DMS79 treated with DMSO at 0.1 percent for 48 hours (cell line): Measurements from ENCODE around the gene NFX1.
"Not testable (repeated sequence)": the region's sequence is repeated elsewhere in the genome, so short reads cannot be mapped to it uniquely, and the experiment has no call there.

Experiments
- DNase-seq: peaks from one replicate; lab custom pipeline; 2025; lab: John Stamatoyannopoulos, UW

Gene NFX1

DNA sequence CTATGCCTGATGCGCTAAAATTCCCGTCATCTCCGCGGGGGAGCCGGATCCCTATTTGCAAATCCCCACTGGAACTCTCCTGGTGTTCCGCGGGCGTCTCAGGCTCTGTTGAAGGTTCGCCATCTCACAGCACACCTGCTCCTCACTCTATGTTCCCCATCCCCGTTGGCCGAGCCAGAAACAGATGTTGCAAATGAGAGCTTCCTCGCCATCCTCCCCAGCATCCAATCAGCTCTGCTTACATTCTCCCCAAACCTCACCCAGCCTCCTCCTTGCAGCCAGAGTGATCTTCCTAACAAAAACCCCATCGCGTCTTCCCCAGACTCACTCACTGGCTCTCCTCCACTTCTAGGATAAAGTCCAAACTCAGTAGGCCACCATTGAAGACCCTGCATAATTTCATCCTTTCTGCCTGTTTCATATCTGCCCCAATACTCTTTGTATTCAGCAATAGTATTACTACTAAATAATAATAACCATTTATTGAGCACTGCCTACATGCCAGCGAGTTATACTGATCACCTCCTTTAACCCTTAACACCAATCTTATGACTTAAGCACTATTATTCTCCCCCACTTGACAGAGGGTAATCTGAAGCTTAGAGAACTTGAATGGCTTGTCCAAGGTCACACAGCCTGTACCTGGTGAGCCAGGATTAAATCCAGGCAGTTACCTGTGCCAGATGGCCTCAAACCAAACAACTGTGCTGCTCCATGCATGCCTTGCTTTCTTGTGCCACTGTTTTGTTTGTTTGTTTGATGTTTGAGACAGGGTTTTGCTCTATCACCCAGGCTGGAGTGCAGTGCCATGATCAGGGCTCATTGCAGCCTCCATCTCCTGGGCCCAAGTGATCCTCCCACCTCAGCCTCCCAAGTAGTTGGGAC is 98.0 kb downstream of the NFX1 start:
- DNase-seq: no peak

DNA sequence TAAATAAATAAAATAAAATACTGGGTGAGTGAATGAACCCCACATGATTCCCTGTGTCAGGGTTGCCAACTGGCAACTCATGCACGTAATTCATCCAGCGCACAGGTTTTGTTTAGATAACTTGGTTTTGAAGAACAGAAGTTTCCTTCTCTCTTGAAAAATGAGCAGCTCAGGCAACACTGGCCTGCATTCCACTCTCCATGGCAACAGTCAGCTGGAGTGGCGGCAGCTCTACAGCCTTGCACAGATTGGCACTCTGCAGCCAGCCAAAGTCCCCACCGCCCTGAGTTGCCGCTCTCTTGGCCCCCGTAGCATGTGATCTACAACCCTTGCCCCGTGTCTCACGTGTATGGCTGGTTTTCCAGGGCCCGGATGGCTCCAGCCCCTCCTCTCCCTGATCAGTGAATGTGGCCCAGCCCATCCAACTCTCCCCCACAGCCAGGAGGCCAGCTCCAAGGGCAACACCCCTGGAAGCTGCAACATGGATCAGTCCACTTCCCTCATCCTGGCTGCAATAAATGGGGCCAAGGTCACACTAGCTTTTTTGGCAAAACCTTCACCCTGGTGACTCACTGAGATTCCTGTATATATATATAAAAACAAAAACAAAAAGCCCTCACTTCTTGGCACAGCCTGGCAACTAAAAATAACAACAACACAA is 100.9 kb downstream of the NFX1 start:
- DNase-seq: peak; percentile 33

DNA sequence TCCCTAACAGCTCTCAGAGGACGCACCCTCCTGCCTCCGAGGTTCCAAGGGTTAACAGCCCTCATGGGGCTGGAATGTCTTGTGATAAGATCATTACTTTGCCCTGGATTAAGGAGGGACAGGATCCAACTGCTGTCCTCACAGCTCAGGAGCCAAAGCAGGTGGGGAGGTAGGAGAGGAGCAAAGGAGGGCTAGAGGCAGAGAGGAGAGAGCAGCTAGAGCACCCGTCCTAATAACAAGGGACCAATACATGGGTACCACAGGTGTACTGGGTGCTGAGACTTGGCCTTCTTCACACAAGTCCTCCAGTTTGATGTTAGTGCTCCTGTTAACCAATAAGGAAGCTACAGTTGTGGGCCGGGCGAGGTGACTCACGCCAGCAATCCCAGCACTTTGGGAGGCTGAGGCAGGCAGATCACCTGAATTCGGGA is 102.3 kb downstream of the NFX1 start:
- not testable (repeated sequence) for DNase-seq

DNA sequence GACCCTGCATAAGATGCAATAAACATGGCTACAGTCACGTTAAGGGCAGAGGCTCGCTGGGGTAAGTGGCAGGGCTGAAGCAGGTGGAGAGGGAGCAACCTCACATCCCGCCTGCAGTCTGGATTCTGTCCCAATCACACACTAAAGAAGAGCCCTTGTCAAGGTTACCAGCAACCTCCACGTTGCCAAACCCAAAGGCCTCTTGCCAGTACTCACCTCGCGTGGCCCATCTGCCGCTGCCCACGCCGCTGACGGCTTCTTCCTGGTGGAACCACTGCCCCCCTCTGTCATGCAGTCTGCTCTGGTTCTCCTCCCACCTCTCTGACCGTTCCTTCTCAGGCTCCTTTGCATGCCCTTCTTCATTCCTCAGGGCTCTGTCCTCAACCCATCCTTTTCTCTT is 103.3 kb downstream of the NFX1 start:
- DNase-seq: no peak

DNA sequence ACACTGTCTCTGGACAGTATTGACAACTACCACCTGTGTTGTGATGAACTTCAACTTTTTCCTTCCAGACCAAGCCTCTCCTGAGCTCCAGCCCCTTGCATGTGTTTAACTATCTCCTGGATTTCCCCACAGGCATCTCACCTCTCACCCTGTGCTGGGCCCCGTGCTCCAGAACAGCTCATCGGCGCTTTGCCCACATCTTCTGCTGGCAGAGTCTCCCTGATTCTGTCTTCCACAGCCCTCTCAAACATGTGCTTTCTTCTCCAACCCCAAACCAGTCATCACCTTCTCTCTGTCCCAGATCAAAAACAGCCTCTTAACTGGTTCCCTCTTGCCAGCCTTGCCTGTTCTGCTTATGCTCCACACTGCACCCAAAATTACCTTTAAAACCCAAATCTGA is 103.7 kb downstream of the NFX1 start:
- DNase-seq: not testable (repeated sequence)

DNA sequence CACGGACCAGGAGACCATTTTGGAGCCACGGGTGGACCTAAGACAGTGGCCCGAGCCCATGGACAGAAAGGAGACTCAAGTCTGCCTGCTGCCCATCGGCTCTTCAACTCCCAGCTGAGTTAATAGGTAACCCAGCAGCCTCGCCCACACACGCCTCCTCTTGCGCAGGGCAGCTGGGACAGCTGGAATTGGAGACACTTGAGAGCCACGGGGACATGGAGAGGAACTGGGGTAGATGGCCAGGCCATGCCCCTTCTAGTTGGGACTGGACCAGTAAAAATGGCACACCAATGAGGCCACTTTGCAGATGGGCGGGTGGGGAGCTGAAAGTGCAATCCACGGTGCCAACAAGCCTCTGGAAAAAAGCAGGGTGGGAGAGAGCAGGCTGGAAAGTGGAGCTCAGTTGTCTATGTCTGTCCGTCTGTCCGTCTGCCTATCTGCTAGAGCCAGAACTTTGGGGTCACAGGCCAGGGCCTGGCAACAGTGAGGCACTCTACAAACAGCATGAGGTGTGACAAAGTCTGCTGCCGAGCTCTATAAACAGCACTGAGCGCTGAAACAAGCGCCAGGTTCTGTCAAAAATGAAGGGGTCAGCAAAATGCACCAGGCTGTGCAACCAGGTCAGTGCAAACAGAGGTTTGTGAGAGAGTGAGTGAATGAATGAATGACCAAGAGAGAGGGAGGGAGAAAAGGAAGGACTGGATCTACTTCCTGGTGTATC is 105.0 kb downstream of the NFX1 start:
- DNase-seq: not testable (repeated sequence)

DNA sequence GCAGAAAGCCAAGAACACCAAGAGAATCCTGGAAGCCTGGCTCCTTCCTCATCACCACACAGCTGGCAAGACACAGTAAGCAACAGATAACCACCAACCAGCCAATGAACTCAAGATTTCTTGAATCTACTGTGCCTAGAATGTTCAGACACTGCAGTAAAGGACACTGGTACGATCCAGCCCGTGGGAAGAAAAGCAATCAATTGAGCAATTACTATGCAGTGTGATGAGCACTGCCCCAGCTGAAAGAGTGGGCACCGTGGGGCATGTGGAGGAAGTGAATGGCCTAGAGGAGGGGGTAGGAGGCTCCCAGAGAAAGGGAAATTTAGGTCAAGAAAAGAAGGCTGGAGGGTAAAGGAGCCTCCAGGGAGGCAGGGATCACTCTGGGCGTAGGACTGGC is 107.5 kb downstream of the NFX1 start:
- not testable (repeated sequence) for DNase-seq

DNA sequence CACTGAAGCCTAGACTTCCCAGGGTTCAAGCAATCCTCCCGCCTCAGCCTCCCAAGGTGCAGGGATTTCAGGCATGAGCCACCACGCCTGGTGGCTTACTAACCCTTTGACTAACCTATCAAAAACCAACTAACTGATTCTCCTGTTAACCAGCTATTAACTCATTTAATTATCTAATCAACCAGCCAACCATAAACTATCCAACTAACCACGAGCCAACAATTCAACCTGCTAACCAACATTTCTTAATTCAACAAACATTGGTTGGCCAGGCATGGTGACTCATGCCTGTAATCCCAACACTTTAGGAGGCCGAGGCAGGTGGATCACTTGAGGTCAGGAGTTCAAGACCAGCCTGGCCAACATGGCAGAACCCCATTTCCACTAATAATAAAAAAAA is 108.7 kb downstream of the NFX1 start:
- DNase-seq: not testable (repeated sequence)

DNA sequence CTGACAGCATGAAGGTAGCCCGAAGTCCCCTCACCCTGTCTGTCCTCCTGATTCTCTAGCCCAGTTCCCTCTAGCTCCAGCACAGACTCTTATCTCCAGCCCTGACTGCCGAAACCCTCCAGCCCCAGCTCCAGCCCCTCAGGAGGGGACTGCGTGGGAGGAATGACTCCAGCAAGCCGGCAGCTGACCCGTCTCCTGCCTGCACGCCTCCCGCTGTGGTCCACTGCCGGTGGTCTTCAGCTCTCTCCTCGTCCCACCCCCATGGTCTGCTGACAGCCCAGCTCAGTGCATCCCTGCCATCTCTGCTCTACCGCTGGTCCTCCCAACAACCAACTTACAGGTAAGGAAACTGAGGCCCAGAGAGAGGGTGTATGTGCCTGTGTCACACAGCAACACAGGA is 111.5 kb downstream of the NFX1 start:
- not testable (repeated sequence) for DNase-seq

DNA sequence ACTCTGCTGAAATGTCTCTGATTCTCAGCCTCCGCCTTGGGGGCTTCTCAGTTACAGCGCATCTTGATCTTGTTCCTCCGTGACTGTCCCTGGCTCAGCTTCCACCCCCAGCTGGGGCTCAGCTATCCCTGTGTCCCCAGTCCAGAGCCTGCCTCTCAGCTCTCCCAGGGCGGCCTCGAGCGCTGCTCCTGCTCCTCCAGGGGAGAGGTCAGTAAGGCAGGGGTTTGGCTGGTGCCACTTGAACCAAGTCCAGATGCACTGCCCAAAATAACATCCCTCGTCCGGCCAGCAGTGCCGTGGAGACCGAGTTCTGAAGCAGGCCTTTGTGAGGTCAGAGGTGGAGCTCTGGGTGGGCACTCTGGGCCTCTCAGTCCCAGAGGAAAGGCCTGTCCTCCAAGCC is 112.1 kb downstream of the NFX1 start, which contains the start of gene AQP7:
Gene AQP7, minus strand, starts transcription at position 198 of the 400 bp plus-strand sequence. CDS start 1,306 bp downstream, outside the sequence.
- not testable (repeated sequence) for DNase-seq

DNA sequence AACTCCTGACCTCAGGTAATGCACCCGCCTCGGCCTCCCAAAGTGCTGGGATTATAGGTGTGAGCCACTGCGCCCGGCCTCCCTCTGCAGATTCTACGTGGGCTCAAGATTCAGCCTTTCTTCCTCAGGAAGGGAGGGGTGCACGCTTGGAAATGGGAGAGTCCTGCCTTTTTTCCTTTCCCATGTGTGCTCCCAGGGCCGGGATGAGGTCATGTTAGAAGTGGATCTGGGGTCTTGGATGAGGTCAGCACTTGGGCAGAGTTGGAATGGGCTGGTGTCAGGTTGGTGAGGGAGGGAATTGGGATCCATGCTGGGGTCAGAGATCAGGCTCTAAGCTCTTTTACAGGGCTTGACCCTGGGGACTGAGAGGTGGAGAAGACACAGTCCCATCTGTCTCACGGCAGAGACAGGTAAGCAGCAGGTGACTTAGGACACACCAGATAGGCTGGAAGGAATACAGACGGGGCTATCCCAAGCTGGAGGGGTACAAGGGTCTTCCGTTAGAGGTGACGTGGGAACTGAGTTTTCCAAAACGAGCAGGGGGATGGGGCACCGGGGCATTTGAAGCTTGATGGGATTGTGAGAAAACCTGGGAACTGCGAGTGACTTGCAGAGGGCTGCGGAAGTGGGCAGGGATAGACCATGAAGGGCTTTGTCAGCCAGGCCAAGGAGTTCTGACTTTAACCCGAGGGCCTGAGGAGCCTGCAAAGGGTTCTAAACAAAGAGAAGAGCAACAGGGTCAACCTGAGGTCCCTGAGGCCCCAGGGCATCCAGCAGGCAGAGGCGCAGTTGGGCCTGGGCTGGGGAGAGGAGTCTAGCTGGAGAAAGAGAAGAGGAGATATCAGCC is 113.8 kb downstream of the NFX1 start:
- DNase-seq: no peak

DNA sequence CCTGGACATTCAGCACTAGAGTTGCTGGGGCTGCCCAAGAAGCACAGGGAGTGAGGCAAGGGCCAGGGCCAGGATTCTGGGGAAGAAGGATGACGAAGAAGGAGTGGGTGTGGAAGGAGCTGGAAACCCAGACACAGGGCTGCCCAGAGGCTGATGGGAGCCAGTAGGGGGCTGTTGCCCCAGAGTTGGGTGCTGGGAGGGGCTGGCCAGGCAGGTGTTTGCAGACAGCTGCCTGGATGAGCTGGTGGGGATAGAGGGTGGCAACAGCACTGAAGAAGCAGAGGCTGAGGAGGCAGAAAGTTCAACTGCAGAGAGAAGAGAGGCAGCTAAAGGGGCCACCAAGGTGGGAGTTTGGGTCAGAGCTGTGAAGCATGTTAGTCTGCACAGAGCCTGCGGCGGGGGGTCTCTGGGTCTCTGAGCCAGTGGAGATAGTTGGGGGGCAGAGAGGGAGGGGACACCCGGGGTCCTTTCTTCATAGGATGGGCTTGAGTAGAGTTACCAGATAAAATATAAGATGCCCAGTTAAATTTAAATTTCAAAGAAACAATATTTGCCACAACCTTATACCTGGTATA is 114.6 kb downstream of the NFX1 start:
- no peak for DNase-seq

DNA sequence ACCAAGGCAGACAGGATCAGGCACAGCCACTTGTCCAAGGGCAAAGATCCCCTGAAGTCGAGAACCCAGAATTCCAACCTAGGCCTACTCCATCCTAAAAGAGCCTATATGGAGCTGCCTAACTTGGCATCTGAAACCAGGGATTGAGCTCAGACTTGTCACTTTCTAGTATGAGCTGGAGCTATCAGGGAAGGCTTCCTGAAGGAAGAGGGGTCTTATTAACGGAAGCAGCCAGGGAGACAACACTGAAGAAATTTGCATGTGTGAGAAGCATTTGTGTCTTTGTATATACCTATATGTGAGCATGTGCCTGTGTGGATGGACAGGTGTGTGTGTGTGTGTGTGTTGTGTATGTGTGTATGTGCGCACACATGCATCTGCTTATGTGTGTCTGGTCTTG is 116.7 kb downstream of the NFX1 start:
- no peak for DNase-seq

DNA sequence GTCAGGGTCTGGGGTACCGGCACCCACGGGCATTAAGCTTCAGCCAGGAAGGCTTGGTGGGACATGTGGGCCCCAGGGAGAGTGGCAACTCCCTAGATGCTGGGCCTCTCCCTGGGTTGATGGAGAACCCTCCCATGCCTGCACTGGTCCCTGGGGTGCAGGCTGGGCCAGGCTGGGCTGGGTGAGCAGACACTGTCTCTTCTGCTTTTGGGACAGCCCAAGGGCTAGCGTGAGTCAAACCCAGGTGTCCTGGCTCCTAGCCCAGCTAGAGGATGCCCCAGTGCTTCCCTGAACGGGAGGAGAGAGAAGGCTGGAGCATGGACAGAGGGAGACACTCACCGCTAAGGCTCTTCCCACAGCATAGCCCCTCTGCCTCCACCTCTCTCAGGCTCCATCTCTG is 117.8 kb downstream of the NFX1 start:
- DNase-seq: no peak

DNA sequence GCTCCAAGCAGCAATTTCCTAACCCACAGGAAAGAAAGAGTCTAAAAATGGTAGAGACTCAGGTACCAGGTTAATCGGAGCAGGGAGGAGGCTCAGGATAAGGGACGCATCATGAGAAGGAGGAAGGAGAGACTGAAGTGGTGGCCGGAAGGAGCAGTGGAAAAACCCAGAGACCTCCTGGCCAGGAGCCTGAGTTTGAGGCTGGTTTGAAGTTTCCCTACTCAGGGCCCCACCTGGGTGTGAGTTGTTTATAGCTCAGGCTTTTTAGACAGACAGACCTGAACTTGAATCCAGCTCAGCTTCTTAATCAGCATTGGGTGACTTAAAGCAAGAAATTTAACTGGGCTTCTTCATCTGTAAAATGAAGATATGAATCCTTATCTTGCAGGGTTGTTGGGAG is 124.0 kb downstream of the NFX1 start:
- DNase-seq: no peak

DNA sequence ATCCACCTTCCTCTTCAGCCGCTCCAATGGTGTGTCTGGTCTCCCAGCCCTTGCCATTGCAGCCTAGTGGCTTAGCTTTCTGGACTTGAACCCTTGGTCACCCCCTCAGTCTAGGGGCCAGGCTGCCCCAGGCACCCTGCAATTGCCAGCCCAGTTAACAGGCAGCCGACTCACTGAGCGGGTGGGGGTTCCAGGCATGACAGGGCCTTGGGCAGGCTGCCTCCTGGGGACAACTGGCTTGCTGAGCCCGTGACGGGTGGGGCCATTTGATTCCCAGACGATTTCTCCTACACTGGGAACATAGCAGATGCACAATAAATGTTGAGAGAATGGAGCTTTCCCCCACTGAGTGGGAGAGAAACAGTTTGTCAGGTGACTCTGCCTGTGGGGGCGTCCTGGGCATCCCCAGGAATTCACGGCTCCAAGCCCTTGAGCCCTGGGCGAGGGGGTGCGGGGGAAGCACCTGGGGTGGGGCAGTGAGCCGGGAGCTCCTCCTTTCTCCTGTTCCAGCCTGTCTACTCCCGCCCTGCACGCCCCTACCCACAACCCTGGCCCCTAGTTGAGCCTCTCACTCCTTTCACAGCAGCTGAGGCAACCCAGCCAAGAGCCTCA is 124.7 kb downstream of the NFX1 start:
- no peak for DNase-seq

DNA sequence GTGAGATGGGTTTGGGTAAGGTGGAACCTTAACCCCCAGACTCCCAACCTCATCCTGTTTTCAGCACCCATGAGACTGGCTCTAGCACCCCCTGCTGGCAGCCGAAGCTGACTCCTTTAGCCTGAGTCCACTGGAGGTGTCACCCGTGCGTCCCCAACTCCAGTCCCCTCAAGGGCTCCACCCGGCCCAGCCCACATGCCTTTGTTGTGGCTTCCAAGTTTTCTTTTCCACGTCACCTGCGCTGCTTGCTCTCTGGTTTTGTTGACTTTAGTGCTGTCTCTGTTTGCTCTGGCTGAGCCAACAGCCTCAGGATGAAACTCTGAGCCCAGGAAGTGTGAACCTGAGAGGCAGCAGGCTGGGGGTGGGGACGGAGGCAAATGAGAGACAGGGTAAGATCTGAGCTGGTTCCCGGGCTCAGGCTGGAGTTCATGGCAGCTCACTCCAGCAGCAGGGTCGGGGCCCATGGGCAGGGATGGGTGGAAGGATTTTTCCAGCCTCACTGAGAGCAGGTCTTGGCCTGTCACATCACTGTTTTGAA is 125.3 kb downstream of the NFX1 start:
- peak; percentile 44 for DNase-seq

DNA sequence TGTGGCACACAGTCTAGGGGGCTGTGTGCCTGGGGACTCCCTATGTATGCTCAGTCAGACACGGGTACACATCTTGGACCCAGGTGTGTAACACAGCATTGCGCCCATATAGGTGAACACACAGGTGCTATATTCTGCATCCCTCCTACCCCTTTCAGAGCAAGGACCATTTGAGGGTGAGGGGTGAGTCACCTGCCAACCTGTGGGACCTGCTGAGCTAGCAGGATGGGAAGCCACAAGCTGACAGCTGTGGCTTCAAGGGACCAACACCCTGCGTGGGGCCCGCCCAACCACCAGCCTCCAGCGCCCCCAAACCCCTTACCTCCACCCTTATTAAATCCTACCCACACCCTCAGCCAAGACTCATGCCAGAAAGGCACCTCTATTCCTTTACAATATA is 126.7 kb downstream of the NFX1 start:
- no peak for DNase-seq

DNA sequence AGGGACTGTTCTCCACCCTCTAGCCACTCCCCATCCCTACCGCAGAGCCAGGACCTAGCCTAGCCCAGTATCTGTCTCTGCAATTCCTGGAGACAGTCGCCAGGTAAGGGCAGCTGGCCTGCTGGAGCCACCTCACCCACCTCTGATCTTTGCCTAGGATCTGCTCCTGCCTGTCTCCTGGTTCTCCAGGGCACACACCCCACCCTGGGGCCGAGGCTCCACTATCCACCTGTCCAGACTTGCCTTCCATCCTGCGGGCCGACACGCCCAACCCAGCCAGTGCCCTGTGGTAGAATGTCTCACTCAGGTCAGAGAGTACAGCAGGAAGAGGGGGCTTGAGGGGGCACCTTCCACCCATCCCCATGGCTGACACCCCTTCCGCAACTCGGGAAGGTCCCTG is 127.8 kb downstream of the NFX1 start:
- DNase-seq: no peak

DNA sequence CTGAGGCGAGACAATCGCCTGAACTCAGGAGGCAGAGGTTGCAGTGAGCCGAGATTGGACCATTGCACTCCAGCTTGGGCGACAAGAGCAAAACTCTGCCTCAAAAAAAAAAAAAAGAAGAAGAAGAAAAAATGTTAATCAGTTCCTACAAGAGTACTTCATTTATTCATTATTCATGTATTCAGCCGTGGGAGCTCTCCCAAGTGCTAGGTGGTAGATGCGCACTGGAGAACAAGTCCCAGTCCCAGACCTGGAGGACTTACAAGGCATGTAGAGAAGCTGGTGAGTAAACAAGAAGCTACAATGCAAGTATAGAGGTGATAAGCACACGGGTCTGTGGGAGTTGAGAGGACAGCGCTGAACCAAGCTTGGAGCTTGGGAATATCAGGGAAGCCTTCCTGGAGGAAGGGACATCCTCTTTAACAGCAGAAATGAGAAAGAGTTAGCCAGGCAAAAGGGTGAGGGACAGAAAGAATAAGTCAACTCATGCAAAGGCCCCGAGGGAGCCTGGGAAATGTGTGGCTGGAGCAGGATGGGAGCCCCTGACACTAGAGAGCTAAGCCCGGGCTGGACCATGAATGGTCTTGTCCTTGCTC is 129.5 kb downstream of the NFX1 start:
- DNase-seq: no peak
